Inferior parietal cortex (tissue), 1 donor: ENCODE measurements around the gene ZNF654.
"Not testable (repeated sequence)": the region's sequence is repeated elsewhere in the genome, so short reads cannot be mapped to it uniquely, and the experiment has no call there.

Experiments used
- DNase-seq: peaks from one replicate; pipeline ENCODE4 v3.0.0-alpha.2; 2016; ENCODE audit errors: extremely low spot score

The ZNF654 gene

GRCh38 chr3:88059380-88060170 lies 520 bp downstream of the ZNF654 start:
- DNase-seq = no peak

- DNase-seq = no peak
Measured at GRCh38 chr3:88061746-88062145, 2.7 kb downstream of the ZNF654 start.

DNA sequence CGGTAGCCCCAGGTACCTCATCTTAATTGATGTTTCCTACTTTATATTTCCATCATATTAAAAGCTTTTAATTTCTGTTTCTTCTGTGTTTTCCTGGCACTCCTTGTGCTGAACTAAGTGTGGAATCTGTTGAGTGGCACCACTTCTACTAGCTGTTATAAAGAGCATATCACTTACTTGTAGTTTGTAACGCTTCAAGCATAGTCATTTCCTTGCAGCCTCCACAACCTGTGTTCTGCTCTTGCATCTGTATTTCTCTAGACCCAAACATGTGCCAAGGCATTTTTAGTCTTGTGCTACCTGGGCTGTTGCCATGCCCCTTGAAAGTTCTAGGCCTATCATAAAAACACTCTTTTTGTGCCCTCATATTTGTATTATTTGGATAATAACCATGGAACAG lies 16.0 kb downstream of the ZNF654 start:
- no peak for DNase-seq

- DNase-seq = no peak
Measured at GRCh38 chr3:88075497-88075896, 16.4 kb downstream of the ZNF654 start.

DNA sequence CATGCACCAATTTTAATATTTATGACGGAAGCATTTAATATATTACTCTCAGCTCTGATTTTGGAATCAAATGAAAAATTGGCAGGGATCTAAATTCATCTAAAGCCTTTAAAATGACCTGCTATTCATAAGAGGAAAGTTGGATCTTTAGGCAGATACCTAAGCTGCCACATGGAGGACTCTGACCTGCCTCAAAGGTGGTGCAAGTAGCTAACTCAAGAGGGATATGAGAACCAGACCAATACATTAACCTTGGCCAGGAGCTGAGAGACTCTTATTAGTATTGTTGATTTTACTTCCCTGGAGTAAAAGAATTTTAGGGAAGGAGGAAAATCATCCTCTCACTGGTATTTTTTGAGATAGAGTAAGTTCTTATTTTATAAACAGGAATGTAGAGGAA lies 17.7 kb downstream of the ZNF654 start:
- DNase-seq = no peak

- DNase-seq = no peak
Measured at GRCh38 chr3:88078932-88079331, 19.9 kb downstream of the ZNF654 start.

GRCh38 chr3:88082854-88083253 lies 23.8 kb downstream of the ZNF654 start:
- DNase-seq = no peak

DNA sequence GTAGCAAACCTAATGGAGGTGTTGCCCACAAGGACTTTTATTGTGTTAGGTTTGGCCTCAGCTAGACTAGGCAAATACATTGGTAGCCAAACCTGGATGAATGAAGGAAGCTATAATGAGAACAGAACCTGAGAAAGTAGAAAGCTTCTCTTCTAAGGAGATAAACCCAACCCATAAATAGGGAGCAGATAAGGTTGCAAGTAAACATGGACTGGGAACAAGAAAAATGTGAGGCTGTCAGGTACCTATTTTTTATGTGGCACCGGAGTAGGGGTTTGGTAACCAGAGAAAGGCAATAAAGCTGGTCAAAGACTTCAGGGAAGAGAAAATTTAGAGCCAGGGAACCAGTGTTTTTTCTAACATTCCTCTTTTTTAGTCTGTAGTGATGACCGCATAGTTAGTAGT lies 25.0 kb downstream of the ZNF654 start:
- DNase-seq = no peak

DNA sequence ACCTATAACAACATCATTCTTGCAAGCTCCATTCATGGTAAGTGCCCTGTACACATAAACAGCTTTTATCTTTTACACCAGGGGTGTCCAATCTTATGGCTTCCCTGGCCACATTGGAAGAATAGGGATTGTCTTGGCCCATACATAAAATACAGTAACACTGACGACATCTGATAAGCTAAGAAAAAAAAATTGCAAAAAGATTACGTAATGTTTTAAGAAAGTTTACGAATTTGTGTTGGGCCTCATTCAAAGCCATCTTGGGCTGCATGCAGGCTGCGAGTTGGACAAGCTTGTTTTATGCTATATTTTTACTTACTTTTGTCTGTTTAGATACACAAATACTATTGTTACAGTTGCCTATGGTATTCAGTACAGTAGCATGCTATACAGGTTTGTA lies 31.6 kb downstream of the ZNF654 start:
- no peak for DNase-seq

GRCh38 chr3:88092270-88092669 lies 33.2 kb downstream of the ZNF654 start:
- no peak for DNase-seq

DNA sequence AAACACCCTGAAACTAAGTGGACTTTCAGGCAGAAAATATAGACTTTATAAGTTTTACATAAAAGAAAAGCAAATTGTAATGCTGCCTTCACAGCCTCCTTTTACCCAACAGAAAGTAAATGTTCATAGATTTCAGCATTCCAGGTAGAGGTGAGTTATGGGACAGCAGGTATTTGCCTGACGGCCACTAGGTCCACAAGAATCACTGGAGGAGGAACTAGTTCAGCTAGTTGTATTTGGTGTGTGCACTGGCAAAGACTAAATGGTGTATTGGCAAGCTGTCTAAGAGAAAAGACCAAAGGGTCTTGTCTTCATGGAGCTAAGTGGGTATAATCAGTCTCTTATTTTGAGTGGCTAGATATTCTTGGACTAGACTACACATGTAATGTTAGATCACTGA lies 34.2 kb downstream of the ZNF654 start:
- DNase-seq = no peak

DNA sequence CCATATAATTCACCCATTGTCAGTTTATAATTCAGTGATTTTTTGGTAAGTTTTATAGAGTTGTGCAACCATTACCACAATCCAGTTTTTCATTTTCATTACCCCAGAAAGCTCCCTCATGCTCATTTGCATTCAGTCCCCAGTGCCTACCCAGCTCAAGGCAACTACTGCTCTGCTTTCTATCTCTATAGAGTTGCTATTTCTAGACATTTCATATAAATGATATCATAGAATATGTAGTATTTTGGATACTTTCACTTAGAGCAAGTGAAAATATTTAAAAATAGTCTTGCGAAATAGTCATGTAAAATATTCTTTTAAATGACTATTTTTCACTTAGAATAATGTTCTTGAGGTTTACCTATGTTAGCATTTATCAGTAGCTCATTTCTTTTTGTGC lies 42.1 kb downstream of the ZNF654 start:
- no peak for DNase-seq

GRCh38 chr3:88105325-88105724 lies 46.3 kb downstream of the ZNF654 start:
- DNase-seq = no peak

- no peak for DNase-seq
Measured at GRCh38 chr3:88112289-88112688, 53.2 kb downstream of the ZNF654 start.

- DNase-seq = peak; percentile 91
Measured at GRCh38 chr3:88113311-88114162, 54.5 kb downstream of the ZNF654 start.

DNA sequence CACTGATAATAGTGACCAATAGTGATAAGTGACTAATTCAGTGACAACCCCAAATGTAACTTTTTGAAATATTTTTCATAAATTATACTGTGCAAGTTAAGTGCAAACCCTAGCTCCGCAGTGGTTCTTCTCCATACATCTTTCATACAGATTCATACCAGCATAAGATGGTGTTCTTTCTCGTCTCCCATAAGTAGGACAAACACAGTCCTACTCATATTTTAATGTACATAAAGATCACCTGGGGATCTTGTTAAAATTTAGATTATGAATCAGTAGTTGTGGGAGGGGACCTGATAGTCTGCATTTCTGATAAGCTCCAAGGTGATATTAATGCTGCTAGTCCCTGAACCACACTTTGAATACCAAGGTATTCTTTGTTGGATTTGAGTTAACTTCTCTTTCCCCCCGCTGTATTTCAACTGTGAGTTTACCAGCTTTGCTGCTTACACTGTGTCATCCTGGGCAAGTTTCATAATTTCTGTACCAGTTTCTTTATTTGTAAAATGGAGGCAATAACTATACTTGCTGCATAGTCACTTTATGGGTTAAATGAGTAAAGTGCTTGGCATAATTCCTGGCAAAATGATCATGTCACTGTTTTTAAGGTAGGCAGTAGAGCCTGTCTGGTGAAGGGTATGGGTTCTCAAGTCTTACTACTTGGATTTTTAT lies 56.0 kb downstream of the ZNF654 start:
- DNase-seq = no peak

GRCh38 chr3:88117683-88118082 lies 58.6 kb downstream of the ZNF654 start:
- no peak for DNase-seq

DNA sequence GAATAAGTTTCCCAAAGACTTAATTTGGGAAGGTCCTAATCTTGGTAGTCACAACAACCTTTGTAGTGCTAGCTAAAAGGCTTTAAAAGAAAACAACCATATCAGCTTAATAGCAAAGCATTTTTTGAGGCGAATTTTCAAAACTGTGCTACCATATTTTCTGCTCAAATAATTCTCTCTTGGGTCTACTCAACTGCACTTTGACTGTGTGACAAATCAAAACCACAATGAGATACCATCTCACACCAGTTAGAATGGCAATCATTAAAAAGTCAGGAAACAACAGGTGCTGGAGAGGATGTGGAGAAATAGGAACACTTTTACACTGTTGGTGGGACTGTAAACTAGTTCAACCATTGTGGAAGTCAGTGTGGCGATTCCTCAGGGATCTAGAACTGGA lies 59.5 kb downstream of the ZNF654 start:
- not testable (repeated sequence) for DNase-seq

GRCh38 chr3:88123526-88123925 lies 64.5 kb downstream of the ZNF654 start:
- no peak for DNase-seq

GRCh38 chr3:88131695-88132094 lies 72.6 kb downstream of the ZNF654 start:
- DNase-seq = no peak

DNA sequence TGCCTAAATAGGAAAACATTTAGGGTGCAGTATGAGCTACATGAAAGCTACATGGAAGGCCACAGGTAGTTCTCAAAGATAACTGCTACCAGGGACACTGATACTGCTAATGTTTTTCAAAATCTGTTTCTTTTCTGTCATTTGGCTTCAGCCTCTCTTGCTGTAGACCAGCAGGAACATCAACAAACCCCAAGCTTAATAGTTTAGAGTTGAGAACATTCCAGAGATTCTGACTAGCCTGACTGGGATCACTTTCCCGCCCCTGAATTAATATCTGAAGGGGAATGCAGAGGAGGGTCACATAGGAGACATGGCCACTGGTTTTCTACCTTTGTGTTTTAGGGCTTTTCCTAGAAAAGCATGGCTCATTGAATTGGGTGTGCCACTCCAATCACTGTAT lies 73.8 kb downstream of the ZNF654 start:
- no peak for DNase-seq

DNA sequence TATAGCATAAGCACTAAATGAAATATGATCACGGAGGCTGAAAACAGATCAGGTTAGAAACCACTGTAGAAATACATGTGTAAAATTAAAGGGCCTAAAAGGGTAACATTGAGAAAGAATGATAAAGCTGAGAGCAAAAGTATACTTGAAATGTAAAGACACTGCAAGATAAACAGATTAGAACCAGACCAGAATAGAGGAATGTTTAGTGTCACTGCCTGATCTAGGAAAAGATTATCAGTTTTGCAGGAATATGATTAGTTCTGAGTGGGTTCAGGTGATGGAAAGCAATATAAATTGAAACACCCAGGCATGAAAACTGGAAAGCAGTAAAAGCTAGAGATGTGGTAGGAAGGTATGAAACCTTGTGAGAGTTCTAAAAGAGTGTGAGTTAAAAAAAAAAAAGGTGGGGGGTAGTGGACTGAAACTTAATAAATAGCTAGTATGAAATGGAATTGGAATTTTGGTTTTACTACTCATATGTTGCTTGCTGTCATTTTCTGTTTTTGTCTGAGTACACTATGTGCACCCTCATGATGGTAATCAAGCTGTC lies 74.7 kb downstream of the ZNF654 start:
- no peak for DNase-seq
